Measurements from ENCODE around the gene AP2A2. TPM values are rescaled to one million over a fixed set of nuclear protein-coding genes. Genes with fewer than 3 reads are reported as not detected.

The AP2A2 gene
- total RNA-seq, 1 experiment from 2014 or later: 55.5 TPM

DNA sequence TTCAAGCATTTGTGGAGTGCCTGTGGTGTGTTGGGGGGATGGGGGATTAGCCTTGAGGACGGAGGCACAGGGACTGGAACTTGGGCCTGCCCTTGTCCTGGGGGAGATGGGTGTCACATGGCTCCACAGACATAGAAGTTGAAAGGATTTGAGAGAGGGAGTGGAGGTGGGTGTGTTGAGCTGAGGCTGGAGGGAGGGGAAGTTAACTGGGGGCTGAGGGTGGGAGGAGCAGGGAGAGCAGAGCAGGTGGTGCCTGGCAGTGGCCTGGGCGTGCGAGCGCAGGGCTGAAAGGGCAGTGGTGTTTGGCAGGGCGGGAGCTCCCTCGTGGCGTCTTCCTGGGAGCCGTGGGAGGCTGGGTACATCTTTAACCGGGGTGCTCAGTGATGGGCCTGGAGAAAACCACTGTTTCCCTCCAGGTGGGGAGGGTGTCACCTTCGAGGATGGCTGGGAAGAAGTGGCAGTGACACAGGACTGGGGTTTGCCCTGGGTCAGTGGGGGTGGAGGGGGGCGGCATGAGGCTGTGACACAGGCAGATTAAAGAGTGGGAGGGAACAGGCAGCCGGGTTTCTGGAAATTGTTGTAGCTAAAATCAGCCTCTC is 45.5 kb downstream of the AP2A2 start (continued):
- TF ChIP-seq, protein P1, sequence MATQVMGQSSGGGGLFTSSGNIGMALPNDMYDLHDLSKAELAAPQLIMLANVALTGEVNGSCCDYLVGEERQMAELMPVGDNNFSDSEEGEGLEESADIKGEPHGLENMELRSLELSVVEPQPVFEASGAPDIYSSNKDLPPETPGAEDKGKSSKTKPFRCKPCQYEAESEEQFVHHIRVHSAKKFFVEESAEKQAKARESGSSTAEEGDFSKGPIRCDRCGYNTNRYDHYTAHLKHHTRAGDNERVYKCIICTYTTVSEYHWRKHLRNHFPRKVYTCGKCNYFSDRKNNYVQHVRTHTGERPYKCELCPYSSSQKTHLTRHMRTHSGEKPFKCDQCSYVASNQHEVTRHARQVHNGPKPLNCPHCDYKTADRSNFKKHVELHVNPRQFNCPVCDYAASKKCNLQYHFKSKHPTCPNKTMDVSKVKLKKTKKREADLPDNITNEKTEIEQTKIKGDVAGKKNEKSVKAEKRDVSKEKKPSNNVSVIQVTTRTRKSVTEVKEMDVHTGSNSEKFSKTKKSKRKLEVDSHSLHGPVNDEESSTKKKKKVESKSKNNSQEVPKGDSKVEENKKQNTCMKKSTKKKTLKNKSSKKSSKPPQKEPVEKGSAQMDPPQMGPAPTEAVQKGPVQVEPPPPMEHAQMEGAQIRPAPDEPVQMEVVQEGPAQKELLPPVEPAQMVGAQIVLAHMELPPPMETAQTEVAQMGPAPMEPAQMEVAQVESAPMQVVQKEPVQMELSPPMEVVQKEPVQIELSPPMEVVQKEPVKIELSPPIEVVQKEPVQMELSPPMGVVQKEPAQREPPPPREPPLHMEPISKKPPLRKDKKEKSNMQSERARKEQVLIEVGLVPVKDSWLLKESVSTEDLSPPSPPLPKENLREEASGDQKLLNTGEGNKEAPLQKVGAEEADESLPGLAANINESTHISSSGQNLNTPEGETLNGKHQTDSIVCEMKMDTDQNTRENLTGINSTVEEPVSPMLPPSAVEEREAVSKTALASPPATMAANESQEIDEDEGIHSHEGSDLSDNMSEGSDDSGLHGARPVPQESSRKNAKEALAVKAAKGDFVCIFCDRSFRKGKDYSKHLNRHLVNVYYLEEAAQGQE (IDR thresholded peaks at IDR 0.05; ENCODE audit: low read depth): no peak

DNA sequence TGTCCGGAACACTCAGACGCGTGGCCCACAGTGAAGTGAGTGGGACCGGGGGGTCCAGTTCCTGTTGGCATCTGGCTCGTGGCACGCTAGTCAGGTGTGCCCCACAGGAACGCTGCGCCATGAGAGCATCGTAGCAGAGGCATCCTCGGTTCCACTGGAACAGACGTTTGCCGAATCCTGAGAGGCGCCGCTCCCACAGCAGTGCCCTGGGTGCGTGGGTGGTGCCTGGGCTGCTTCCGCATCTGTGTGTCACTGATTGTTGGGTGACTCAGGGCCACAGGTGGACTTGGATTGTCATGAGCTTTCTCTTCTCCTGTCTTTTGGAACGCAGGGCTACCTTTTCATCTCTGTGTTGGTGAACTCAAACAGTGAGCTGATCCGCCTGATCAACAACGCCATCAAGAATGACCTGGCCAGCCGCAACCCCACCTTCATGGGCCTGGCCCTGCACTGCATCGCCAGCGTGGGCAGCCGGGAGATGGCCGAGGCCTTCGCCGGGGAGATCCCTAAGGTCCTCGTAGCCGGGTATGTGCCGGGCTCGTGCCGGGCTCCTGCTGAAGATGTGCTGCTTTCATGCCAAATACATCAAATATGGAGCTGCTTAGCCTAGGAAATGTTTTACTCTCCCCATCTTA is 46.2 kb downstream of the AP2A2 start:
- Histone ChIP-seq H3K27ac (ENCODE audit: low read depth, low read length) (no peak overlapping the region), H2AFZ (ENCODE audit: low read depth, low read length, poor library complexity, severe bottlenecking) (no peak overlapping the region), H3K4me1 (ENCODE audit: control insufficient read depth in 1 of 2, insufficient read depth in 2 of 2, low read length in 2 of 2) (no peaks in the 10 kb centered on the region), H3K79me2 (ENCODE audit: insufficient read depth, low read length) (peaks cover 15% of the 10 kb centered on the region), H3K4me3 (replicated peaks in 1 of 2; ENCODE audit: low read depth in 1 of 2, low read length in 2 of 2) (no peak overlapping the region), H3K36me3 (ENCODE audit: control insufficient read depth in 1 of 2, insufficient read depth in 2 of 2, low read length in 2 of 2) (peaks cover 10 to 20% of the 10 kb centered on the region in 2 experiments; a peak in 3 of 4 replicates), H3K9me2 (ENCODE audit: insufficient read depth) (no peaks in the 10 kb centered on the region), H3K9me3 (ENCODE audit: control insufficient read depth in 1 of 2, insufficient read depth in 1 of 2, low read depth in 1 of 2, low read length in 2 of 2) (no peaks in the 10 kb centered on the region), H3K27me3 (ENCODE audit: insufficient read depth, low read length) (no peaks in the 10 kb centered on the region), H3K9ac (ENCODE audit: low read length) (no peak overlapping the region), H4K20me1 (ENCODE audit: insufficient read depth) (no peaks in the 10 kb centered on the region), H3K4me2 (ENCODE audit: low read length) (no peak overlapping the region)
- ATAC-seq: no peak
- TF ChIP-seq CBX3 (IDR thresholded peaks at IDR 0.05; ENCODE audit: low read depth) (no peak), YY1 (IDR thresholded peaks at IDR 0.05; ENCODE audit: extremely low read depth, insufficient replicate concordance, low read depth, low read length) (no peak), ELF1 (IDR thresholded peaks at IDR 0.05; ENCODE audit: borderline replicate concordance, low read depth) (no peak), POLR2AphosphoS5 (IDR thresholded peaks at IDR 0.05; ENCODE audit: low read depth, low read length) (no peak), SIN3A (IDR thresholded peaks at IDR 0.05; ENCODE audit: low read depth) (no peak), ZFX (IDR thresholded peaks at IDR 0.05) (no peak), EGR1 (IDR thresholded peaks at IDR 0.05; ENCODE audit: low read depth) (no peak), CEBPB (IDR thresholded peaks at IDR 0.05; ENCODE audit: low read depth) (no peak), SP1 (IDR thresholded peaks at IDR 0.05; ENCODE audit: low read depth) (no peak), FOSL1 (IDR thresholded peaks at IDR 0.05; ENCODE audit: low read depth) (no peak), JUND (IDR thresholded peaks at IDR 0.05) (no peak), ZNF274 (IDR thresholded peaks at IDR 0.05; ENCODE audit: low read depth, low read length) (no peak), EZH2 (IDR thresholded peaks at IDR 0.05) (no peak)
- TF ChIP-seq, protein P2, sequence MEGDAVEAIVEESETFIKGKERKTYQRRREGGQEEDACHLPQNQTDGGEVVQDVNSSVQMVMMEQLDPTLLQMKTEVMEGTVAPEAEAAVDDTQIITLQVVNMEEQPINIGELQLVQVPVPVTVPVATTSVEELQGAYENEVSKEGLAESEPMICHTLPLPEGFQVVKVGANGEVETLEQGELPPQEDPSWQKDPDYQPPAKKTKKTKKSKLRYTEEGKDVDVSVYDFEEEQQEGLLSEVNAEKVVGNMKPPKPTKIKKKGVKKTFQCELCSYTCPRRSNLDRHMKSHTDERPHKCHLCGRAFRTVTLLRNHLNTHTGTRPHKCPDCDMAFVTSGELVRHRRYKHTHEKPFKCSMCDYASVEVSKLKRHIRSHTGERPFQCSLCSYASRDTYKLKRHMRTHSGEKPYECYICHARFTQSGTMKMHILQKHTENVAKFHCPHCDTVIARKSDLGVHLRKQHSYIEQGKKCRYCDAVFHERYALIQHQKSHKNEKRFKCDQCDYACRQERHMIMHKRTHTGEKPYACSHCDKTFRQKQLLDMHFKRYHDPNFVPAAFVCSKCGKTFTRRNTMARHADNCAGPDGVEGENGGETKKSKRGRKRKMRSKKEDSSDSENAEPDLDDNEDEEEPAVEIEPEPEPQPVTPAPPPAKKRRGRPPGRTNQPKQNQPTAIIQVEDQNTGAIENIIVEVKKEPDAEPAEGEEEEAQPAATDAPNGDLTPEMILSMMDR (IDR thresholded peaks at IDR 0.05 in 2 of 3, conservative IDR thresholded peaks at IDR 0.05 in 1 of 3; ENCODE audit: borderline replicate concordance in 1 of 3, insufficient read depth in 1 of 3, low read depth in 2 of 3, low read length in 2 of 3): no peak
- TF ChIP-seq, protein P3, sequence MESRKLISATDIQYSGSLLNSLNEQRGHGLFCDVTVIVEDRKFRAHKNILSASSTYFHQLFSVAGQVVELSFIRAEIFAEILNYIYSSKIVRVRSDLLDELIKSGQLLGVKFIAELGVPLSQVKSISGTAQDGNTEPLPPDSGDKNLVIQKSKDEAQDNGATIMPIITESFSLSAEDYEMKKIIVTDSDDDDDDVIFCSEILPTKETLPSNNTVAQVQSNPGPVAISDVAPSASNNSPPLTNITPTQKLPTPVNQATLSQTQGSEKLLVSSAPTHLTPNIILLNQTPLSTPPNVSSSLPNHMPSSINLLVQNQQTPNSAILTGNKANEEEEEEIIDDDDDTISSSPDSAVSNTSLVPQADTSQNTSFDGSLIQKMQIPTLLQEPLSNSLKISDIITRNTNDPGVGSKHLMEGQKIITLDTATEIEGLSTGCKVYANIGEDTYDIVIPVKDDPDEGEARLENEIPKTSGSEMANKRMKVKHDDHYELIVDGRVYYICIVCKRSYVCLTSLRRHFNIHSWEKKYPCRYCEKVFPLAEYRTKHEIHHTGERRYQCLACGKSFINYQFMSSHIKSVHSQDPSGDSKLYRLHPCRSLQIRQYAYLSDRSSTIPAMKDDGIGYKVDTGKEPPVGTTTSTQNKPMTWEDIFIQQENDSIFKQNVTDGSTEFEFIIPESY (IDR thresholded peaks at IDR 0.05; ENCODE audit: extremely low read depth, insufficient replicate concordance, low read length): no peak
- POLR2A ChIA-PET: no interaction called here
- intact Hi-C loops (cut with micrococcal nuclease): no loop called here
- BruUV-seq (replicated peaks): no TSS peak
- RAD21 ChIA-PET (ENCODE audit: low non-redundant PET in 1 of 2, low total read pairs in 2 of 2, uncharacterized antibody in 2 of 2, unreplicated experiment in 2 of 2): no interaction called here
- CTCF ChIA-PET: no interaction called here
- DNase-seq (ENCODE audit: low read depth, low spot score): no peak
